Middle frontal gyrus (tissue), 1 donor: ENCODE measurements around the gene DENND2D.
A peak's percentile ranks its signal among the peaks of the same experiment; 100 is the strongest.
"Not testable (repeated sequence)": the region's sequence is repeated elsewhere in the genome, so short reads cannot be mapped to it uniquely, and the experiment has no call there.

ENCODE experiments used
- DNase-seq: peaks from one replicate; pipeline ENCODE4 v3.0.0-alpha.2; 2015; ENCODE audit warnings: low spot score; ENCODE audit errors: extremely low spot score

DENND2D gene

DNA sequence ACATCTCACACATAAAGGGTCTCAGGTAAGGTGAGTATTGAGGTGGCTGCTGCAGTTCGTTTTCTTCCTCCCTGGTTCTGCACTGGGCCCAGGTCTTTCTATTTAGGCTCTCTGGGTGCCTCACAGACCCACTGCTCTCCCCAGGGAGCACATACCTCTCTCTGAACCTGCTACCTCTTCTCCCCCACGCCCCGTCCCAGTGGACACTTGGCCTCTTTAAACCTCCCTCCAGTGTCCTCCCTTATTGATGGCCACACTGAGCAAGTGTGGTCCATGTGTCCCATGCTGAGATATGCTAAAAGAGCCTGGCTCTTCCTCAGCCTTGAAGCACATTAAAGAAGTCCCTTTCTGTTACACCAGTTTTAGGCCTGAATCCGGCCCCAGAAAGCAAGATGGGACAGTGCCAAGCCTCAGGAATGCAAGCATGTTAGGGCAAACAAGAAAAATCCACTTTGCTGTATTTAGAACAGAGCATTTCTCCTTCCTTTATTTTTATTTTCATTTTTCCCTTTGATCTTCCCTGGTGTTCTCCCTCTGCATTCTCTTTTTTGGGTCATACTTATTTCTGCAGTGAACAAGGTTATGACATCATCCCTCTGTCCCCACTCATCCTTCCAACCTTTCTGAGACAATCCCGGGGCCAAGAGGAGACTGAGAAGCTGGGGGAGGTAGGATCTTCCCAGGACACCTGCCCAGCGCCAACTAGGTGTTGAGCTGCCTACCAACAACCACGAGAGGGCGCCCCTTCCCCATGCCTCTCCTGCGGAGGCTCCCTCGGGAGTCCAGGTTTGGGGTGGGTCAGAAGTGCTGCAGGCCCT, 22.1 kb upstream of the DENND2D start:
- no peak for DNase-seq

GRCh38 chr1:111221633-111222291, 21.3 kb upstream of the DENND2D start:
- no peak for DNase-seq

DNA sequence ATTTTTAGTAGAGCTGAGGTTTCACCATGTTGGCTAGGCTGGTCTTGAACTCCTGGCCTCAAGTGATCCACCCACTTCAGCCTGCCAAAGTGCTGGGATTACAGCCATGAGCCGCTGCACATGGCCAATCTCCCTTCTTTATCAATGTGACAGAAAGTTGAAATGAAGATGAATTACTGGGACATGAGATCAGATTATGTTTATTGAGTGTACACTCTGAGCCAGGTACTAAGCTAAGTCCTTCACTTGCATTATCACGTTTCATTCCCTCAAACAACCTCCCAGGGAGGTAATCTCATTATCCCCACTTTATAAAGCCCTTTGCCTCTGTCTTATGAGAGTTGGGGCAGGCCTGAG, 20.8 kb upstream of the DENND2D start:
- no peak for DNase-seq

GRCh38 chr1:111220302-111220890, 19.9 kb upstream of the DENND2D start:
- DNase-seq = no peak

DNA sequence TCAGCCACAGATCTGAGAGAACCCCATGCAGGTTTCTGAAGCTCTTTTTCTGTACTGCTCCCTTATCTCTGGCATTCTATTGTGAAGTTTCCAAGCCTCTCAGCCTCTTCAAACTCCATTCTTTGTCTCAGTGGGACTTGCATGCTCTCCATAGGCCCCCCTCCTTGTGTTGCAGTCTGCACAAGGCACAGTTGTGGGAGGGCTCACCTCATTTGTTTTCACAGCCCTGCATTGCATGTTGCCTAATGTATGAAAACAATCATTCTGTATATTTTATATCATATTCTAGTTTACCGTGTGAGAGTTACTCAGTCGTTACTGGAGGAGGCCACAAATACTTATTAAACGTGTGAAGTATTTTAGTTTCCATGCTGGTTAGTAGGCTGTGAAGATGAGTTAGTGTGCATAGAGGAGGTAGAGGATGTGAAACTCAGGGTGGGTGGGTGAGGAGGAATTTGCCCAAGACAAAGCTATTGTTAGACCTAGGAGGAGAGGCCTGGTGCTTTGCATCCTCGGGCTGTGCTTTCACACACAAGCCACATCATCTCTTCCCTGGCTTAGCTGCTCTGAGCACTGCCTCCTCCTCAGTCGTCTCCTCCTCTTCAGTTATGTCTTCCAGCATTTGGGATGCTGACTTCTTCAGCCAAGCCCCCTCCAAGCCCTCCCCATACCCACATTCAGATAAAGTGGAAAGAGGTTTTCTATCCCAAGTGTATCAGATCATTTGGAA, 19.3 kb upstream of the DENND2D start:
- DNase-seq = peak; percentile 21

DNA sequence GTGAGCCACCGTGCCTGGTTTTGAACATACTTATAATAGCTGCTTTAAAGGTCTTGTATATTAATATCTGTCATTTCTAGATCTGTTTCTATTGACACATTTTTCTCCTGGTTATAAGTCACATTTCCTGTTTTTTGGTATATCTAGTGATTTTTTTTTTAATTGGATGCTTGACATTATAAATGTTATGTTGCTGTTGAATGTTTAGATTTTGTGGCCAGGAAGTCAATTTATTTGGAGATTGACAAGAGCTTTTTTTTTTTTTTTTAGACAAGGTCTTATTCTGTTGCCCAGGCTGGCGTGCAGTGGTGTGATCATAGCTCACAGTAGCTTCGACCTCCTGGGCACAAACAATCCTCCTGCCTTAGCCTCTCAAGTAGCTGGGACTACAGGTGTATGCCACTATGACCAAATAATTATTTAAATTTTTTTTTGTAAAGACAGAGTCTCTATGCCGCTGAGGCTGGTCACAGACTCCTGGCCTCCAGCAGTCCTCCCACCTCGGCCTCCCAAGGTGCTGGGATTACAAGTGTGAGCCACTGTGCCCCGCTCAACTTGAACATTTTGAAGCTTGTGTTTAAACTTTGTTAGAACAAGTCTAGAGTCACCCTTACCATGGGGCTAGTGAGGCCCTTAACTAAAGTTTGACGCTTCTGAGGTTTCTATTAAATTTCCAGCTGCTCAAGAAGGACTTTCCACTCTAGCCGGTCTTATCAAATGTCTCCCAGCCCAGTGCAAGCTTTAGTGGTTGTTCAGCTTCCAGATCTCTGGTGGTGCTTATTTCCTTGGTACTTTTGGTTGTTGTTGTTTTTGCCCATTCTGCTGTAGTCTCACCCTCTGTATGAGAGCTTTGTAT, 18.5 kb upstream of the DENND2D start:
- no peak for DNase-seq

- no peak for DNase-seq
Observed at GRCh38 chr1:111217183-111217910, 16.9 kb upstream of the DENND2D start.

GRCh38 chr1:111216751-111217150, 16.3 kb upstream of the DENND2D start:
- DNase-seq = no peak

- not testable (repeated sequence) for DNase-seq
Observed at GRCh38 chr1:111215285-111215684, 14.8 kb upstream of the DENND2D start.

- DNase-seq = no peak
Observed at GRCh38 chr1:111214884-111215283, 14.4 kb upstream of the DENND2D start.

- no peak for DNase-seq
Observed at GRCh38 chr1:111214074-111214801, 13.8 kb upstream of the DENND2D start.

DNA sequence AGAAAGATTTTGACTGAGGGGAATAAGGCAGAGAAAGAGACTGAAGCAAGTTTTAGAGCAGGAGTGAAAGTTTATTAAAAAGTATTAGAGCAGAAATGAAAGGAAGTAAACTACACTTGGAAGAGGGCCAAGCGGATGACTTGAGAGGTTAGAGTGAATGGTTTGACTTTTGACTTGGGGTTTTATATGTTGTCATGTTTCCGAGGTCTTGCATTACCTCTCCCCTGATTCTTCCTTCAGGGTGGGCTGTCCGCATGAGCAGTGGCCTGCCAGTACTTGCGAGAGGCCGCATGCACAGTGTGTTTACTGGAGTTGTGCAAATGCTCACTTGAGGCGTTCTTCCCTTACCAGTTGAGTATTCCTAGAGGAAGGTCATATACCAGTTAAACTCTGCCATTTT, 13.0 kb upstream of the DENND2D start:
- DNase-seq = no peak

GRCh38 chr1:111212634-111213335, 12.3 kb upstream of the DENND2D start:
- DNase-seq = no peak

GRCh38 chr1:111211921-111212320, 11.5 kb upstream of the DENND2D start:
- DNase-seq = no peak

DNA sequence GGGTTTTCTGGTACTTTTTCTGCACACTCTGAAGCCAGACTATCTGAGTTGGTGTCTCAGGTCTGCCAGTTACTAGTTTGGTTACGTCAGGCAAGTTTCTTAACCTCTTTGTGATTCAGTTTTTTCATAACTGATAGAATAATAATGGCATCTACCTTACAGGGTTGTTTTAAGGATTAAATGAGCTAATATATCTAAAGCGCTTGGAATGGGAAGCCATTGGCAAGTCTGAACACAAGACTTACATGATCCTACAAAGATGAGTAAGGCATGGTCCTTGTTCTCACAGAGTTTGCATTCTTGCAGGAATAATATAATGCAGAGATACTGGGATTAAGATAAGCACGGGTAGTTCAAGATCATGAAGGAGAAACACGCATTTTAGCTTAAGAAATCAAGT, 9.2 kb upstream of the DENND2D start:
- no peak for DNase-seq

DNA sequence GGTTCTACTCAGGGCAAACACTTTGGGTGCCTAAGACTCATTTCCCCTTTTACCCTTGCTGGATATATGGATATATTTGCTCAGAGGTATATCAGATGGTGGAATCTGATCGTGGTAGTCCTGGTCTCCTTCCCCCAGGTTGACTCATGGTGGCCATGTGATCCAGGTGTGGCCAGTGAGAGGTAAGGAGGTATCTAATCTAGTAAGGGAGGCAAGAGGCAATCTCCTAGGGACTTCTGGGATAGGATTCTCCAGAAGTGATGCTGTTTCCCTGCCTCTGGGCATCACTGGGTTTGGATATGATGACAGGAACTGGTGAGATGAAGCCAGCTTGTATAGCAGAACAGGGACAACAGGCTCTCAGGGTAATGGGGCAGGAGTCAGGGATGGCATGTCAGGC, 8.5 kb upstream of the DENND2D start:
- no peak for DNase-seq

GRCh38 chr1:111205714-111206050, 5.2 kb upstream of the DENND2D start:
- DNase-seq = no peak

DNA sequence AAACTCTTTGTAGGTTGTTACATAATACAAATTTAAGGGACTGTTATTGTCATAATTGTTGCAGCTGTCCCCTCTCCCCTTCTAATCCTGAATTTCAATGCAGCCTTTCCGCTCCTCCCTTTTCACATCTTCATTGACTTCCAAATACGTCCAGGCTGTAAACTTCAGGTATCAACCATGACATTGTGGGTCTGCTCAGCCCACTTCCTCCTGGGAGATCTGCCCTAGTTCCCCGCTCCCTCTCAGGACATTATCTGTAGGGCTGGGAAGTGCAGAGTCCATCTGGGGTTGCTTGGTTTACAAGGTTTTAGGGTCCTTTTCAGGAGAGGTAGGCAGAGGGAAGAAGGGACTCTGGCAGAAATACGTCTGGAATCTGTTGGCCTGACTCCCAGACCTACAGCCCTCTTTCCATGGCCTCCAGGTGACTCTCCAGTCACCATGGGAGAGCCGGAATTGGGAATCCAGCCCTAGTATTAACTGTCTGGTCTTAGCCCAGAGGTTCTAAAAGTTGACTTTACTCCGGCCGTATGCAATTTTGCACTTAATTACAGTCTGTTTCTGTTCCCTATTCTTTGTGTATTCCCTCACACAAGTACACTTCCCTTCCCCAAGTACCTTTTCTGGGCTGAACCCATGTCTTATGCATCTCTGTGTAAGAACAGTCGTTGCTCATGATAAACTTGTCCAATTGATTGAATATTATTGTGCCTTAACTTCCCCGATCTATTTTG, 4.7 kb upstream of the DENND2D start:
- DNase-seq = no peak
